B cell (primary cell): ENCODE measurements around the gene LNP1. TPM values are rescaled to one million over a fixed set of nuclear protein-coding genes. Genes with fewer than 3 reads are reported as not detected.

Experiments used
- ATAC-seq: fragments of 200-7000 bp; cut with Tn5 transposase; one replicate; pipeline ENCODE4 v1.10.0; 2021; ENCODE audit warnings: low read depth, mild to moderate bottlenecking, moderate number of reproducible peaks, moderate library complexity
- CTCF ChIA-PET: fragments of 350-600 bp; sonication (Branson Sonifier 250); formaldehyde crosslinking; loops from one replicate; lab custom pipeline; 2021; ENCODE audit warnings: antibody characterized with exemption, inconsistent platforms; lab: Charles Lee
- POLR2A ChIA-PET: fragments of 350-600 bp; sonication (Branson Sonifier 250); formaldehyde crosslinking; loops from one replicate; lab custom pipeline; 2021; ENCODE audit warnings: antibody characterized with exemption; lab: Charles Lee
- DNase-seq: peaks from one replicate; pipeline ENCODE4 v3.0.0; 2013
- H2AFZ ChIP-seq: 2 replicates; pipeline ENCODE4 v1.6.1; 2012; ENCODE audit warnings: mild to moderate bottlenecking, low read depth, low read length; ENCODE audit not compliant: insufficient read depth, poor library complexity, severe bottlenecking
- H3K27ac ChIP-seq, 2 donors: 1 replicate in 1 of 2; 2 replicates in 1 of 2; pipeline ENCODE4 v1.5.1; 2012 to 2013; ENCODE audit warnings: low read length in 2 of 2, mild to moderate bottlenecking in 2 of 2, moderate library complexity in 1 of 2
- H3K27me3 ChIP-seq, 4 experiments: fragments of 200-600 bp in 1 of 4; sonication (generic) in 1 of 4; replicated peaks in 1 of 4; 1 replicate in 2 of 4; 2 replicates in 2 of 4; pipeline versions ENCODE4 v1.6.1 to v1.7.0; 2013 to 2016; ENCODE audit warnings: low read length in 3 of 4, mild to moderate bottlenecking in 2 of 4, mixed read lengths in 1 of 4, moderate library complexity in 1 of 4; ENCODE audit not compliant: insufficient read depth in 4 of 4, control insufficient read depth in 3 of 4; ENCODE audit errors: control extremely low read depth in 1 of 4
- H3K36me3 ChIP-seq, 2 experiments: replicated peaks in 1 of 2; 1 replicate in 1 of 2; 2 replicates in 1 of 2; pipeline versions ENCODE4 v1.6.1 to v1.7.1; 2013; ENCODE audit warnings: low read length in 1 of 2; ENCODE audit not compliant: insufficient read depth in 2 of 2, control insufficient read depth in 1 of 2; ENCODE audit errors: control extremely low read depth in 1 of 2, extremely low read depth in 1 of 2
- H3K4me1 ChIP-seq, 2 donors: fragments of 200-600 bp in 1 of 2; sonication (generic) in 1 of 2; 1 replicate in 1 of 2; 2 replicates in 1 of 2; pipeline versions ENCODE4 v1.5.1 to v1.6.1; 2013 to 2017; ENCODE audit warnings: low read length in 2 of 2; ENCODE audit not compliant: control insufficient read depth in 2 of 2, insufficient read depth in 2 of 2
- H3K4me2 ChIP-seq: replicated peaks from 2 replicates; pipeline ENCODE3; 2012; ENCODE audit warnings: mild to moderate bottlenecking, low read depth, low read length; ENCODE audit not compliant: poor library complexity, severe bottlenecking
- H3K4me3 ChIP-seq, 5 experiments: fragments of 200-600 bp in 1 of 5; sonication (generic) in 1 of 5; 1 replicate in 3 of 5; 2 replicates in 2 of 5; pipeline versions ENCODE4 v1.5.1 to v1.7.0; 2011 to 2016; ENCODE audit warnings: low read length in 4 of 5, mild to moderate bottlenecking in 4 of 5, low read depth in 2 of 5, control low read depth in 1 of 5, moderate library complexity in 1 of 5; ENCODE audit not compliant: insufficient read depth in 1 of 5; ENCODE audit errors: control extremely low read depth in 1 of 5, extremely low read depth in 1 of 5
- H3K79me2 ChIP-seq: fragments of 200-600 bp; sonication (generic); one replicate; pipeline ENCODE4 v1.6.0; 2016; ENCODE audit warnings: low read length; ENCODE audit not compliant: control insufficient read depth, insufficient read depth
- H3K9ac ChIP-seq: fragments of 200-600 bp; sonication (generic); 2 replicates; pipeline ENCODE4 v1.6.1; 2017; ENCODE audit warnings: mild to moderate bottlenecking, low read length, moderate library complexity
- H3K9me3 ChIP-seq, 3 donors: one replicate each; pipeline versions ENCODE4 v1.6.1 to v1.7.1; 2013; ENCODE audit warnings: low read length in 2 of 3; ENCODE audit not compliant: control insufficient read depth in 2 of 3, insufficient read depth in 1 of 3; ENCODE audit errors: control extremely low read depth in 1 of 3
- H4K20me1 ChIP-seq: 2 replicates; pipeline ENCODE4 v1.6.0; 2012; ENCODE audit warnings: mild to moderate bottlenecking, low read length; ENCODE audit not compliant: insufficient read depth, control insufficient read depth, poor library complexity, severe bottlenecking
- H3K27ac Mint-ChIP-seq: one replicate; pipeline ENCODE4 v1.8.0; 2021; ENCODE audit warnings: mixed read lengths
- H3K27me3 Mint-ChIP-seq: one replicate; pipeline ENCODE4 v1.8.0; 2021; ENCODE audit warnings: mixed read lengths
- H3K4me1 Mint-ChIP-seq: one replicate; pipeline ENCODE4 v1.8.0; 2021; ENCODE audit warnings: mixed read lengths
- H3K4me3 Mint-ChIP-seq: one replicate; pipeline ENCODE4 v1.8.0; 2021; ENCODE audit warnings: mixed read lengths
- H3K9me3 Mint-ChIP-seq: one replicate; pipeline ENCODE4 v1.8.0; 2022; ENCODE audit warnings: mixed read lengths; ENCODE audit not compliant: insufficient read depth
- CTCF ChIP-seq: fragments of 200-600 bp; IDR thresholded peaks from one replicate; pipeline ENCODE4 v1.8.0; 2022; ENCODE audit warnings: antibody characterized with exemption, mild to moderate bottlenecking
- EZH2 ChIP-seq: IDR thresholded peaks from 2 replicates; pipeline ENCODE4 v1.6.1; 2012; ENCODE audit warnings: borderline replicate concordance, low read depth, mild to moderate bottlenecking, moderate library complexity, low read length; ENCODE audit not compliant: insufficient read depth, poor library complexity, severe bottlenecking
- WGBS: methylation state at CpG from one replicate; pipeline ENCODE4 v1.1.5; 2013; ENCODE audit warnings: missing lambda C conversion rate; ENCODE audit not compliant: insufficient coverage; 5-methylcytosine and 5-hydroxymethylcytosine counted together
- intact Hi-C: fragments of 100-400 bp; cut with micrococcal nuclease; formaldehyde crosslinking; loops from one replicate; pipeline ENCODE4 v1.10.0; 2022
- polyA plus RNA-seq: library from polyadenylated mRNA; depleted of rRNA; stranded (reverse); fragments of >200 nt; gene quantifications from 2 replicates; pipeline ENCODE4 v1.2.3, GENCODE V29; 2012
- total RNA-seq, 2 donors: library from RNA; stranded (reverse); fragments of 120-200 nt in 1 of 2; gene quantifications; 1 replicate in 1 of 2; 2 replicates in 1 of 2; pipeline versions ENCODE4 v1.2.3 to v1.2.4, GENCODE V29; 2013 to 2022

The LNP1 gene
- total and polyA plus RNA-seq, 2 donors (not counting 1 experiment from before 2014, with no cell fraction given), result 0.39 to 1.9 TPM

GRCh38 chr3:100448079-100448478, 46.7 kb downstream of the LNP1 start:
- TF ChIP-seq CTCF (no peak), EZH2 (no peak)
- Histone ChIP-seq H3K27ac (no peak overlapping the region), H3K9me3 (no peaks in the 10 kb centered on the region), H3K4me3 (no peak overlapping the region), H4K20me1 (no peaks in the 10 kb centered on the region), H3K36me3 (no peaks in the 10 kb centered on the region), H3K4me2 (no peak overlapping the region), H3K9ac (no peak overlapping the region), H3K4me1 (no peaks in the 10 kb centered on the region), H3K27me3 (no peaks in the 10 kb centered on the region), H2AFZ (no peak overlapping the region), H3K79me2 (no peaks in the 10 kb centered on the region)
- WGBS, result no CpG with 5 or more reads among the region's 1 CpG
- CTCF ChIA-PET, result no interaction called here
- H3K4me3 Mint-ChIP-seq, result no peak overlapping the region
- DNase-seq (no peak), ATAC-seq (no peak)
- H3K4me1 Mint-ChIP-seq, result no peaks in the 10 kb centered on the region
- H3K9me3 Mint-ChIP-seq, result peaks cover 2% of the 10 kb centered on the region
- intact Hi-C loops, result no loop called here
- no peak overlapping the region for H3K27ac Mint-ChIP-seq
- POLR2A ChIA-PET, result no interaction called here
- no peaks in the 10 kb centered on the region for H3K27me3 Mint-ChIP-seq

GRCh38 chr3:100449214-100449613, 47.9 kb downstream of the LNP1 start:
- H3K9ac ChIP-seq, result no peak overlapping the region
- CTCF ChIA-PET, result interaction anchor here (0.7 kb wide), 1 partner anchor 618 kb away, joined by 3 read pairs; no protein-coding TSS in a partner anchor
- ATAC-seq, result no peak

More at GRCh38 chr3:100449214-100449613, 47.9 kb downstream of the LNP1 start:
- DNase-seq, result no peak
- Histone ChIP-seq H3K4me3 (no peak overlapping the region), H2AFZ (no peak overlapping the region), H3K4me2 (no peak overlapping the region), H3K4me1 (no peaks in the 10 kb centered on the region), H3K79me2 (no peaks in the 10 kb centered on the region), H3K27me3 (no peaks in the 10 kb centered on the region), H4K20me1 (no peaks in the 10 kb centered on the region), H3K27ac (no peak overlapping the region), H3K9me3 (no peaks in the 10 kb centered on the region), H3K36me3 (no peaks in the 10 kb centered on the region)
- H3K4me1 Mint-ChIP-seq, result no peaks in the 10 kb centered on the region
- peaks cover 2% of the 10 kb centered on the region for H3K9me3 Mint-ChIP-seq
- intact Hi-C loops, result no loop called here
- TF ChIP-seq EZH2, result no peak
- no peak overlapping the region for H3K27ac Mint-ChIP-seq
- POLR2A ChIA-PET, result no interaction called here
- H3K27me3 Mint-ChIP-seq, result no peaks in the 10 kb centered on the region
- WGBS, result no CpG with 5 or more reads among the region's 2 CpGs
- H3K4me3 Mint-ChIP-seq, result no peak overlapping the region
